ENCODE data around the gene DENND2A.
"Not testable (repeated sequence)": the region's sequence is repeated elsewhere in the genome, so short reads cannot be mapped to it uniquely, and the experiment has no call there.

DENND2A gene

GRCh38 chr7:140640727-140641523 is at the start of gene DENND2A:
Gene DENND2A (minus strand): TSS chr7:140640813. CDS start chr7:140602397, 38,416 bp downstream.
- peak; percentile 92 for DNase-seq

GRCh38 chr7:140689199-140690152 is 48.9 kb upstream of the DENND2A start:
- peak; percentile 41 for DNase-seq

GRCh38 chr7:140688341-140688740 is 47.7 kb upstream of the DENND2A start:
- DNase-seq: peak; percentile 34

GRCh38 chr7:140686921-140687320 is 46.3 kb upstream of the DENND2A start:
- peak; percentile 38 for DNase-seq

GRCh38 chr7:140685407-140686087 is 44.9 kb upstream of the DENND2A start:
- peak; percentile 36 for DNase-seq

- DNase-seq: peak; percentile 47
These were observed 43.7 kb upstream of the DENND2A start for GRCh38 chr7:140684066-140684950.

- no peak for DNase-seq
These were observed 43.0 kb upstream of the DENND2A start for GRCh38 chr7:140683657-140684056.

GRCh38 chr7:140681766-140682165 is 41.2 kb upstream of the DENND2A start:
- DNase-seq: no peak

GRCh38 chr7:140680886-140681285 is 40.3 kb upstream of the DENND2A start:
- no peak for DNase-seq

GRCh38 chr7:140679186-140679585 is 38.6 kb upstream of the DENND2A start:
- no peak for DNase-seq

GRCh38 chr7:140678816-140679130 is 38.2 kb upstream of the DENND2A start:
- no peak for DNase-seq

GRCh38 chr7:140678081-140678815 is 37.6 kb upstream of the DENND2A start:
- DNase-seq: no peak

GRCh38 chr7:140677496-140677895 is 36.9 kb upstream of the DENND2A start:
- no peak for DNase-seq

GRCh38 chr7:140676956-140677355 is 36.3 kb upstream of the DENND2A start:
- DNase-seq: not testable (repeated sequence)

- DNase-seq: no peak
These were observed 35.7 kb upstream of the DENND2A start for GRCh38 chr7:140676306-140676705.

GRCh38 chr7:140675726-140676125 is 35.1 kb upstream of the DENND2A start:
- no peak for DNase-seq

- peak; percentile 79 for DNase-seq
These were observed 34.5 kb upstream of the DENND2A start for GRCh38 chr7:140674899-140675701.

GRCh38 chr7:140674356-140674800 is 33.8 kb upstream of the DENND2A start:
- DNase-seq: no peak

- DNase-seq: no peak
These were observed 33.2 kb upstream of the DENND2A start for GRCh38 chr7:140673774-140674155.

GRCh38 chr7:140673063-140673773 is 32.6 kb upstream of the DENND2A start:
- DNase-seq: peak; percentile 80

Data from islet precursor cell (in vitro differentiated cells).